ENCODE data around the gene SPATS2.

Gene SPATS2

GRCh38 chr12:49560695-49561094 lies 193.4 kb downstream of the SPATS2 start:
- DNase-seq = no peak

GRCh38 chr12:49562233-49562632 lies 195.0 kb downstream of the SPATS2 start:
- DNase-seq = no peak

DNA sequence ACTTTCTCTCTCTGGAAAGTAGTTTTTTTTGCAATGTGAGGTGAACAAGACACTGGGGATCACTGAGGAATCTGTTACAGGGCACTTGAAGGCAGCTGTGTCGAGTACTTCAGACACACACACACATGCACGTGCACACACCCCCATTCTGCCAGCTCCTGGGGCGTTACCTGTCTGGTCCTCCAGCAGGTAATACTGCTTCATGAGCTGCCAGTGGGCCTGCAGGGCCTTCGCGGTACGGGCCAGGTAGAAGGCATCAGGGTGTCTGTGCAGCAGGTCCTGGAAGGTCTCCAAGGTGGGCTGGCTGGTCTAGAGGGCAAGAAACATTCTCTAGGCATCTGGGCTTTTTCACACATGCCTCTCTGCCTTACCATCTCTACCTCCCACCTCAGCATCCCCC lies 195.6 kb downstream of the SPATS2 start:
- DNase-seq = no peak

DNA sequence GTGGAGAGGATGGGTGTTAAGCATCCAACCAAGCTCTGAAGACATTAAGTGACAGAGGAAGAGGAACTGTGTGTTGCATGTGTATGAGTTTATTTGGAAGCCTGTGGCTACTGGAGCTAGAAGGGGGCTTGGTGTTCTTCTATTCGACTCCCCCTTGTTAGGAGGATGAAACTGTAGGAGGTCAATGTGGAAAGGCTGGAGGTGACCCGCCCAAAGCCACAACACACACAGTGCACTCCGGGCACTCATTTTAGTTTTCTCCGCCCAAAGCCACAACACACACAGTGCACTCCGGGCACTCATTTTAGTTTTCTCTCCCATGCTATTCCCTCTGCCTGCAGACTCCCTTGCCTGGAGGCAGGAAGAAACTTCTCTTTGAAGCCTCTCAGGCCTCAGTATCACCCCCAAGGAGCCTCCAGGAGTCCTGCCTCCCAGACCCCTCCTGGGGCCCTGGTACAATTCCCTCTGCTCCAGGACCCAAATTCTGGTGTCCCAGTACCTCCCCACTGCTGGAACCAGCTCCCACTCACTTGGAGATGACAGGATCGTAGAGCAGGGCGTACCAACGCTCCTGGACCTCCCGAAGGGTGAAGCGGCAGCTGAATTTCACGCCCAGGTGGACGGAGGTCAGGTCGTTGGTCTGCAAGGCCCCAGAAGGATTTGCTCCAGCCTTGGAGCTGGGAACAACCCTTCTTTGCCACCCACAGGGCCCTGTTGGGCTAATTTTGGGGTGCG lies 196.9 kb downstream of the SPATS2 start:
- no peak for DNase-seq

- DNase-seq = no peak
These were observed 197.6 kb downstream of the SPATS2 start for GRCh38 chr12:49564686-49565405.

- DNase-seq = no peak
These were observed 198.4 kb downstream of the SPATS2 start for GRCh38 chr12:49565406-49566265.

DNA sequence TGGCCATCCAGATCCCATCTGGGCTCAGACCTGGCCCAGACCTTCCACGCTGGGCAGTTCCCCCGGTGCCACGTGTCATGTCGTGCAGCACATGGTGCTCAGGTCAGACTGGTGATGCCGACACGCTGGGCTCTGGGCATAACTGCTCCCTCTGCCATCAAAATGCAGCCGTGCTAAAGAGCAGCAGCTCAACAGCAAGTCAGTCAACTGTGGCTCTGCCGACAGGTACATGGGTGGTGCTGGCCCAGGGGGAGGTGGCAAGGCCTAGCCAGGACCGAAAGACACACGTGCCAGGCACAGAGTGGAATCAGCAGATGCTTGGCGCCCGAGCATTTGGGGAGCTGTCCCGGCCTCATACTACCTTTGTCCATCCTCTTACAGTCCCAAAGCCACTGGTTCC lies 199.1 kb downstream of the SPATS2 start:
- DNase-seq = no peak

DNA sequence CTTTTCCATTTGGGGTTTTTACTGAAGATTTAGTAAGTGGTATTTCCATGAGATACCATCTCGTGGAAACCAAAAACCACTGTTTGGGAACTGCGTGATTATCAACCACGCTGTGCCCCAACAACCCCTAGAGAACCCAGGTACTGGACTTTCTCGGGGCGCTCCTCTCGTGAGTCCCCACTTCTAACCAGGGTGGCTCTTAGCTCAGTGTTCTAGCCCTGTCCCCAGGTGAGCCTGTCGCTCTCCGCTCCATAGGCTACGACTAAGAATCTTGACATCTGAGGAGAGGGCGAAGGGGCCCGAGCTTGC lies 200.0 kb downstream of the SPATS2 start:
- DNase-seq = no peak

DNA sequence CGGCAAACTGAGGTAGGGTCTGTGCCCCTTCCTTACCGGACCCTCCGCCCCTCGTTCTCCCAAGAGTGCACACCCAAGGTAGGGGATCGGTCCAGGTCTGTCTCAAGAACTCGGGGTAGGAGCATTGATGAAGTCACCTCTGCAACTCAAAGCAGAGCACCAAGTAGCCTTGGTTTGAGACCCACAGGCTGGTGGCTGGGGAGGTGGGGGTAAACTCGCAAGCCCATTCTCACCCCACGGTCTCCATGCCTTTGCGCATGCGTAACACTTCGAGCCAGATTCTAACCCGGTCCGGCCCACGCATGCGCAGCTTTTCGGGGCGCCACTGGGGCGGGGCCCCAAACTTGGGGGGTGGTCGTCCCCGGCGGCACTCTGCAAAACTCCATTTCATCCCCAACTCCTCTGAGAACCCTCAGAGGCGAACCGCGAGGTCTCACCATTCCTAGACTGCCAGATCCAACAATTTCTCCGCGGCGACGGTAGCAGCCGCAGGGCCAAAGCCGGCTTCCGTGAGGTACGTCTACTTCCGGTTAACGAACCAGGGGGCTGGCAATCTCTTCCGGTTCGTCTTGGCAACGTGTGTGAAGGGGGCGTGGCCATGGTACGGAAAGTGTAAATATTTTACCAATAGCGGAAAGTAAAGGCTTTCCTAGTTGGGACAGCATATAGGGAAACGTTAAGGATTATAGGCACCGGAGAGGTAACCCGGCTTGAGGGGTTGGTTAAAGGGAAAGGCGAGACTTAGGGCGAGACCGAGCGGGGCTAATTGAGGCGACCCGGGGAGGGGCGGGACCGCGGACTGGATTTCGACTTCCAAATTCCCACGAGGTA lies 200.6 kb downstream of the SPATS2 start, which contains the start of gene MCRS1:
MCRS1 (minus strand) TSS at position 532 of the 831 bp plus-strand sequence. CDS start 1,411 bp downstream, outside the sequence.
- peak; percentile 90 for DNase-seq

GRCh38 chr12:49568442-49569162 lies 201.3 kb downstream of the SPATS2 start:
- no peak for DNase-seq

Data from fibroblast of skin of right quadriceps (primary cell).